Esophagus squamous epithelium (tissue), 4 donors: ENCODE measurements around the gene NARS2.

Experiments used
- CTCF ChIP-seq, 6 experiments: fragments of 450-650 bp in 4 of 6; fragments of 200-600 bp in 2 of 6; sonication (generic) in 2 of 6; IDR thresholded peaks; one replicate each; pipeline ENCODE4 v1.5.1; 2016 to 2019; ENCODE audit warnings: antibody characterized with exemption in 6 of 6, mild to moderate bottlenecking in 4 of 6, moderate library complexity in 4 of 6
- POLR2A ChIP-seq, 4 donors: fragments of 450-650 bp; IDR thresholded peaks; one replicate each; pipeline ENCODE4 v1.6.1; 2017; ENCODE audit warnings: antibody characterized with exemption in 4 of 4, mild to moderate bottlenecking in 4 of 4, moderate library complexity in 3 of 4

GRCh38 chr11:78492973-78493372, 81.7 kb downstream of the NARS2 start:
- TF ChIP-seq CTCF (IDR thresholded peaks at IDR 0.05) (no peak), POLR2A (IDR thresholded peaks at IDR 0.05) (no peak)
